Loucy (cell line): ENCODE results near the gene GLRA1.

Experiments used
- CTCF ChIP-seq: fragments of 200-600 bp; sonication (generic); conservative IDR thresholded peaks from 2 replicates; pipeline ENCODE4 v1.5.1; 2014; ENCODE audit warnings: mild to moderate bottlenecking, antibody characterized with exemption, low read length
- EZH2phosphoT487 ChIP-seq: fragments of 200-600 bp; IDR thresholded peaks from 2 replicates; pipeline ENCODE4 v1.6.1; 2018; ENCODE audit warnings: antibody characterized with exemption, mild to moderate bottlenecking, moderate library complexity, borderline replicate concordance

- TF ChIP-seq CTCF (no peak), EZH2phosphoT487 (no peak)
Observed at GRCh38 chr5:151811593-151812321, 112.9 kb downstream of the GLRA1 start.
